Measurements from ENCODE around the gene RNF169. TPM values are rescaled to one million over a fixed set of nuclear protein-coding genes. Genes with fewer than 3 reads are reported as not detected.

Gene RNF169
- total RNA-seq, 6 donors from 2014 or later: 13.4 to 34.3 (median 22.8) TPM

- peaks cover 0 to 29% (median 16%) of the 10 kb centered on the region in 4 donors for H3K36me3 ChIP-seq
- 92% methylated on average over 4 of the region's 4 CpGs for WGBS, 2 donors
- ATAC-seq (ENCODE audit: low FRiP score in 2 of 2): no peak
- H3K27ac ChIP-seq: no peak overlapping the region
- no peaks in the 10 kb centered on the region for H3K4me1 ChIP-seq
- DNase-seq: no peak
- TF ChIP-seq CTCF (IDR thresholded peaks at IDR 0.05) (no peak), EP300 (IDR thresholded peaks at IDR 0.05) (no peak), POLR2A (IDR thresholded peaks at IDR 0.05) (no peak), POLR2AphosphoS5 (IDR thresholded peaks at IDR 0.05) (no peak)
- no peak overlapping the region for H3K4me3 ChIP-seq
- no peaks in the 10 kb centered on the region for H3K9me3 ChIP-seq
- H3K27me3 ChIP-seq: no peaks in the 10 kb centered on the region
Observed at GRCh38 chr11:74853223-74853622, 104.6 kb downstream of the RNF169 start.

GRCh38 chr11:74860743-74861142 is 112.1 kb downstream of the RNF169 start:
- ATAC-seq (ENCODE audit: low FRiP score in 2 of 2): no peak
- no peaks in the 10 kb centered on the region for H3K4me1 ChIP-seq
- no peak for TF ChIP-seq POLR2AphosphoS5 (IDR thresholded peaks at IDR 0.05)
- peaks cover 0 to 24% (median 6%) of the 10 kb centered on the region in 4 donors for H3K9me3 ChIP-seq
- no peak for DNase-seq
- H3K27me3 ChIP-seq: no peaks in the 10 kb centered on the region
- H3K27ac ChIP-seq: no peak overlapping the region
- H3K4me3 ChIP-seq: no peak overlapping the region
- H3K36me3 ChIP-seq: peaks cover 3 to 58% (median 35%) of the 10 kb centered on the region in 4 donors

GRCh38 chr11:74863410-74863809 is 114.8 kb downstream of the RNF169 start:
- 87 to 97% methylated on average over 2 of the region's 2 CpGs for WGBS, 2 donors
- ATAC-seq (ENCODE audit: low FRiP score in 2 of 2) (no peak), DNase-seq (no peak)
- no peak for TF ChIP-seq POLR2AphosphoS5 (IDR thresholded peaks at IDR 0.05)
- TF ChIP-seq EP300 (IDR thresholded peaks at IDR 0.05): no peak
- no peak for TF ChIP-seq POLR2A (IDR thresholded peaks at IDR 0.05)
- TF ChIP-seq CTCF (IDR thresholded peaks at IDR 0.05): no peak
- Histone ChIP-seq H3K36me3 (peaks cover 3 to 42% (median 29%) of the 10 kb centered on the region in 4 donors), H3K27me3 (no peaks in the 10 kb centered on the region), H3K4me3 (no peak overlapping the region), H3K4me1 (no peaks in the 10 kb centered on the region), H3K27ac (no peak overlapping the region), H3K9me3 (peaks cover 23 to 50% (median 32%) of the 10 kb centered on the region in 4 donors)

GRCh38 chr11:74866557-74866956 is 117.9 kb downstream of the RNF169 start:
- Histone ChIP-seq H3K27me3 (no peaks in the 10 kb centered on the region), H3K36me3 (peaks cover 3 to 48% (median 35%) of the 10 kb centered on the region in 4 donors), H3K4me3 (no peak overlapping the region), H3K9me3 (peaks cover 47 to 72% (median 58%) of the 10 kb centered on the region in 4 donors), H3K27ac (no peak overlapping the region), H3K4me1 (no peaks in the 10 kb centered on the region)
- ATAC-seq (ENCODE audit: low FRiP score in 2 of 2) (no peak), DNase-seq (no peak)
- TF ChIP-seq POLR2AphosphoS5 (IDR thresholded peaks at IDR 0.05): no peak
- TF ChIP-seq EP300 (IDR thresholded peaks at IDR 0.05): no peak
- TF ChIP-seq CTCF (IDR thresholded peaks at IDR 0.05): no peak
- TF ChIP-seq POLR2A (IDR thresholded peaks at IDR 0.05): no peak

GRCh38 chr11:74870485-74870884 is 121.8 kb downstream of the RNF169 start:
- peaks cover 0 to 49% (median 19%) of the 10 kb centered on the region in 4 donors for H3K36me3 ChIP-seq
- no peak overlapping the region for H3K4me3 ChIP-seq
- ATAC-seq (ENCODE audit: low FRiP score in 2 of 2): no peak
- H3K4me1 ChIP-seq: no peaks in the 10 kb centered on the region
- no peaks in the 10 kb centered on the region for H3K27me3 ChIP-seq
- 94 to 100% methylated on average over 1 of the region's 1 CpG for WGBS, 2 donors
- H3K27ac ChIP-seq: no peak overlapping the region
- DNase-seq: no peak
- peaks cover 55 to 79% (median 67%) of the 10 kb centered on the region in 4 donors for H3K9me3 ChIP-seq
- TF ChIP-seq CTCF (IDR thresholded peaks at IDR 0.05) (peak in 3 of 6 experiments; percentile 11 to 36 (median 35)), POLR2A (IDR thresholded peaks at IDR 0.05) (no peak)
